Stimulated activated CD4-positive, alpha-beta T cell treated with anti-CD3 and anti-CD28 coated beads, TNF-alpha, amount 100 ng/mL, for 24 hours (primary cell): Measurements from ENCODE around the gene THSD4.
"Not testable (repeated sequence)": the region's sequence is repeated elsewhere in the genome, so short reads cannot be mapped to it uniquely, and the experiment has no call there.

ENCODE experiments used
- DNase-seq, 3 experiments: peaks; one replicate each; pipeline ENCODE4 v3.0.0-alpha.2; 2020; ENCODE audit warnings: low read depth in 3 of 3

THSD4 gene

DNA sequence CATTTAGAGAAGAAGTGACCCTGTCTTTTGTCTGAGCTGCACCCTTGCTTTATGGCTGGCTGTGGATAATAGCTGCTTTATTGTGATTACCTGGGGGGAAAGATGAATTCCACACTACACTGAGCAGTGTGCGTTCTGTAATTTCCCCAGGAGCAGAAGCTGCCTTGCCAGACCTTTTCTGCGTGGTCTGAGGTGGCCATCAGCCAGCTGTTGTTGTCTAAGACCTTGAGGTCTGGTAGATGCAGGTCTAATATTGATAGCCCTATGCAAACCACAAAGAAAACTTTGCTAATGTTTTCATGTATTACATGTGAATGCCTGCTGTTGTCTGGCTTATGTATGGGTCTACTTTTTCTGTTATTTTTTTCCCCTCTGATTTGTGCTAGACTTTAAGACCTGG lies 144.6 kb downstream of the THSD4 start:
- DNase-seq: no peak

DNA sequence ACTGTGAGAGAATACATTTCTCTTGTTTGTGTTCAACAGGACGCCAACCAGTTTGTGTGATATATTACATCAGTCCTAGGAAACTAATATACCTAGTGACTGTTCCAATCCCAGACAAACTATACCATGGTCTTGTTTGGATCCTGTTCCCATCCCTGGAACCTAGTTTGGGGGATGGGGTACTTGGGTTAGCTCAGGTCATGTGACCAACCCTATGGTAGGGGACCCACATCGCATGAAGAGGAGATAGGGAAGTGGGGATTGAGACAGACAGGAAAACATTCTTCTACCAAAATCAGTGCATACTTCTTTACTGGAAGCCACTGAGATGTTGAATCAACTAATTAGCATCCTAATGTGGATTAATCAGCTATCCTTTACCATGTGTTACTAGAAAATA lies 146.1 kb downstream of the THSD4 start:
- DNase-seq: no peak

DNA sequence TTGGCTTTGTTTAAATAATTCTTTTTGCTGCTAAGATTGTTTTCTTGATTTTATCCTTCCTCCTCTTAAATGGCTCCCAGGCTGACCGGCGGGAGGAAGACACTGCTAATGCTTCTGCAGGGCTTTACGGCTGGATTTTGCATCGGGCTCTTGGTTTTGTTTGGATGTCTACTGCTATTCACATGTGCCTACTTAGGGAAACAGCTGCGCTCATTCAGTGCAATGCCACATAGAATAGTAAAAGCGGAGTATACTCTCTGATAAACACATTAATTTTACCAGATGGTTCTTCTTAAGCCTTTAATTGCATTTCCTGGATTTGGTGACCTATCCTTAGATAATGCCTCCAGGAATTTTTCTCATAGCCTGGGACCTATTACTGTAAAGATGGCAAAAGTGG lies 146.6 kb downstream of the THSD4 start:
- DNase-seq: no peak

DNA sequence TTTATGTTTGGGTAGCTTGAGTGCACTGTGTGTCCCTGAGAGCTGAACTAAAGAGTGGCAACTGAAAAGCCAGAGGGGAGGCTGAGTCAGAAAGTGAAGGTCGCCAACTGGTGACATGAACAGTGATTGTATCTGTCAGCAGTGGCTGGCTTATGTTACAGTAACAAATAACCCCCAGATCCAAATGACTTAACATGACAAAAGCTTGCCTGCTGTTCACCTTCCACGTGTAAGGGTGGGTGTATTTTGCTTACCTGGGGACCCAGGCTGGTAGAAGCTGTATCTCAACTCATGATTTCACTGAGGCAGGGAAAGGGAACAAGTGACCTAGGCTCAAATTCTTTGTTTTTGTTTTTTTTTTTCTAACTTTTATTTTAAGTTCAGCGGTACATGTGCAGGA lies 147.3 kb downstream of the THSD4 start:
- DNase-seq: no peak

DNA sequence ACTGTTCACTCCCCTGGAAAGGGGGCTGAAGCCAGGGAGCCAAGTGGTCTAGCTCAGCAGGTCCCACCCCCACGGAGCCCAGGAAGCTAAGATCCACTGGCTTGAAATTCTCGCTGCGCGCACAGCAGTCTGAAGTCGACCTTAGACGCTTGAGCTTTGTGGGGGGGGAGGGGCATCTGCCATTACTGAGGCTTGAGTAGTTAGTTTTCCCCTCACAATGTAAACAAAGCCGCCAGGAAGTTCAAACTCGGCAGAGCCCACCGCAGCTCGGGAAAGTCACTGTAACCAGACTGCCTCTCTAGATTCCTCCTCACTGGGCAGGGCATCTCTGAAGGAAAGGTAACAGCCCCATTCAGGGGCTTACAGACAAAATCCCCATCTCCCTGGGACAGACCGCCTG lies 150.3 kb downstream of the THSD4 start:
- not testable (repeated sequence) for DNase-seq

DNA sequence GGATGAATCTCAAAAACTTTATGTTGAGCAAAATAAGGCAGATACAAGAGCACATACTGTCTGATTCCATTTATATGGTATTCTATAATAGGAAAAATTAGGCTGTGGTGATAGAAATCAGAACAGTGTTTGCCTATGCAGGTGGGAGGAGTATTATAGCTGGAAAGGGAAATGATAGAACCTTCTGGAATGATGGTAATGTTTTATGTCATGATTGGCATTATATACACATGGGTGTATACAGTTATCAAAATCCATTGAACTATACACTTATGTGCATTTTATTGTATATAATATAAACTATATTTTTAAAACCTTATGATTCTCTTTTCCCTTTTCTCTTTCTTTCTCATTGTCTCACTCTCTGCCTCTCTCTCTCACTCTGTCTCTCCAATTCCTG lies 156.1 kb downstream of the THSD4 start:
- no peak for DNase-seq

DNA sequence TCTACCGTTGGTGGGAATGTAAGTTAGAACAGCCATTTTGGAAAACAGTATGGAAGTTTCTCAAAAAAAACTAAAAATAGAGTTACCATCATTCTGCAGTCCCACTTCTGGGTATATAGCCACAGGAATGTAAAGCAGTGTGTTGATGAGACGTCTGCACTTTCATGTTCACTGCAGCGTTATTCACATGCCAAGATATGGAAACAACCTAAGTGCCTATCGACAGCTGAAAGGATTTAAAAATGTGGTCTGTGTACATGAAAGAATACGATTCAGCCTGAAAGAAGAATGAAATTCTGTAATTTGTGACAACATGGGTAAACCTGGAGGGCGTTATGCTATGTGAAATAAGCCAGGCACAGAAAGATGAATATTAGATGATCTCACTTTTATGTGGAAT lies 157.7 kb downstream of the THSD4 start:
- no peak for DNase-seq

DNA sequence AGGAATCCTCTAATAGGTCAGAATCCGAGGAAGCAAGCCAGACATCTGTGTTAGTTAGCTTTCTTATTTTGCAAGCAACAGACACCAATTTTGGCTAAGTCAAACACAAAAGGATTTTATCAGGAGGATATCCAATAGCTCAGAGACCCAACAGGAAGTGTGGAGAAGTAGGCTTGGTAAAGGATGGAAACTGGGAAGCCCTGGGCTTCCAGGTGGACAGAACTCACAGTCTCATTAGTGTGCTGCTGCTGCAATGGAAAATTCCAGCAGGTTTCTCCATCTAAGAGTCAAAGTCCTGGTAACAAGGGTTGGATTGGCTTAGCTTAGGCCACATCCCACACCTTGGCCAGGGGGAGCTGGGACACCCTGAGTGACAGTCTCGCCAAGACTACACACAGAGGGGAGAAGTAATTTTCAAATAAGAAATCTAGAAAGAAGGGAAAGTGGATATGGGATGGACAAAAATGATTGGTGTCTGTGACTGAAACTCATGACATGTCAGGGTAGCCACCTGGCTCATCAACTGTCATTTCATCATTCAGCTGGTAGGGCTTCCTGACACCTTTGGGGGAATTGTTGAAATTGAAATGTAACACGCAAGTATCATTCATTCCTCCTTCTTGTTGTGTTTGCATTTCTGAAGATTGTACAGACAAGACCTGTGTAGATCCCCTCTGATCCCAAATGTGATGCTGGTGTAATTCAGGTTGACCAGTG lies 158.6 kb downstream of the THSD4 start:
- DNase-seq: no peak

DNA sequence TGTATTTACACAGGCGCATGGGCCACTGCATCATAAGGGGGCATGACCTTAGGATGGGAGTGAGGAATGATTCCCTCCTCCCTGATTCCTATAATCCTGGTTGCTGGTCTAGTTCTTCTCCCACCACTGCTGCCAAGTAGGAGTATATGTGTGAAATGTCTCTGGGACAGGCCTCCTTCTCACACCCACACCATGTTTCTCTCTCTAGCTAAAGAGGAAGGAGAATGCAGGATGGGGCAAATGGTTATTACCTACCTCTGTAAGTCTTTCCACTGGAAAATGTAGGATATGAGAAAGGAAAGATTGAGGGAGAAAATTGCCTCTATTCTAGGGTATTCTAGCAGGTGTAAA lies 159.2 kb downstream of the THSD4 start:
- DNase-seq: no peak

DNA sequence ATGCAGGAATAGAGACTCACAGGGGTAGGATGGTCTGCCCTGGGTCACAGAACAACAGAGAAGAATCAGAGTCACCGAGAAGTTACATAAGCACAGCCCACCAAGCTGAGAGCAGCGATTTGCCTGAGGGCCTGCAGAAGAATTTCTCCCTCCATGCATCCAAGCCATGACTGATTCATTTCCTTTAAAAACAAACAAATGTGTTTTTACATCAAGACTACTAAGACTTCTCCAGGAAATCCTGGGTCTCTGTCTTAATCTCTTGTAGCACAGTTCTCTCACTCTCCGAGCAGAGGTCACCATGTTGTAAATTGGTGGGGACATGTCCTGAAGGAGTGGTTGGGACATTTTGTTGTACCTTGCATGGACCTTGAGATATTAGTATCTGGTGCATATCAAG lies 159.8 kb downstream of the THSD4 start:
- no peak for DNase-seq

DNA sequence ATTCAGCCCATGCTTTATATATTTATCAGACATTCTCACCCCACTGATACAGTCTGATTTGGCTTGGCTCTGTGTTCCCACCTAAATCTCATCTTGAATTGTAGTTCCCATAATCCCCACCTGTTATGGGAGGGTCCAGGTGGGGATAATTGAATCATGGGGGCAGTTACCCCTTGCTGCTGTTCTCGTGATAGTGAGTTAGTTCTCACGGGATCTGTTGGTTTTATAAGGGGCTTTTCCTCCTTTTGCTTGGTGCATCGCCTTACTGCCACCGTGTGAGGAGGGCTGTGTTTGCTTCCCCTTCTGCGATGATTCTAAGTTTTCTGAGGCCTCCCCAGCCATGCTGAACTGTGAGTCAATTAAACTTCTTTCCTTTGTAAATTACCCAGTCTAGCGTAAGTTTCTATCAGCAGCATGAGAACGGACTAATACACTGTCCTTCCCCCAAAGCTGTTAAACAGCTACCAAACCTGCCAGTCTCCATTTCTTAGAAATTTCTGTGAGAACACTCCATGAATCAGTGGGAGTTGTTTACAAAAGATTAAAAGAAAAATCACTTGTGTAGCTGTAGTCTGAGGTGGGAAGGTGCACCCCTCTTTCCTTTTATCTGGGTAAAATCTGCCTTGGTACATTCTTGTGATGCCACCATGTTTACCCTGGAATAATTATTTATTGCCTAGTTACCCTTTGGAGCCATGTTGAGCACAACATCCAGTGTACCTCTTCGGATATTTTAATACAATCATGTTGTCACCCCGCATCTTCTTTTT lies 160.5 kb downstream of the THSD4 start:
- DNase-seq: no peak

DNA sequence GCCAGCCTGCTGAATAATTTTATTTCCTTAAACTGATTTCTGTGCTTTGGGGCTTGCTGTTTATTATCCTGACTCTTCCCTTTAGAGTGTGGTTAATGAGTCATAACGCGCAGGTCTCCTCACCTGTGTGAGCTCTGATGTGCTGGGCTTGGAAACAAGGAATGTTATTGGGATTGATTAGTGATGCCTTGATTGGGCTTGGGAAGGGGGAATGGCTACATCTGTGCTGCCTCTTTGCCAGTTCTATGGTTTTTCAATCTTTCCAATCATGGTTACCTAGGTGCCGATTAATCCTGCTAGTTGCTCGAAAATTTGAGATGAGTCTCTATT lies 161.0 kb downstream of the THSD4 start:
- no peak for DNase-seq

DNA sequence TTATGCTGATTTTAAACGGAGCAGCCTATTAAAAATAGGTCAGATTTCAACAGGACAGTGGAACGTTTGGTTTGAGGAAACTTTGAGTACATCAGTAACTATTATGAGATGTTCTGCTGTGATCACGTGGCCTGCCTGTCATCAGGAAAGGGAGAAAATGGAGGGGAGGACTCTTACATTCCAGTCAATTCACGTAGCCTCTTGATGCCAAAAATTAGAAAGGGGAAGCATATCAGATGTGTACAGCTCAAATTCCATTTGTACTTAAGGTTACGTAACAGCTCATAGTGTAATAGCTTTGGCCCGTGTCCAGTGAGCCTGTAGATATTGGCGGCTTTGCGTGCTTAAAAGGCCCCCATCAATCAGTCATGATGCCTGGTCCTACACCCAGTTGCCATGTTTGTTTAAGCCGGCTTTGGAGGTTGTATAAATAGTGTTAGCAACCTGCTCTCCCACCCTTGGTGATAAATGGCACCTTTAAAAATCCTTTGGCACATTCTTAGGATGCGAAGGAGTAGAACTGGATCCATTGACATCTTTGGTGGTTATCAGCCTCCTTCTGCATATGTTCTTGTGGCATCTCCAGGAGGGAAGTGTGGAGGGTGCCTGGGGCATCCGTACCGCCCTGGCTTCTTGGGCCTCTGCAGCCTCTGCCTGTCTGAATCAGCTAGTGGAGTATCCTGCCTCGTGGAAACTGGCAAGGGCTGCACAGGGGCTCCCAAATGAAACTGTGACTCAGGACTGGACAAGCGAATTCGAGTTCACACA lies 163.9 kb downstream of the THSD4 start:
- no peak for DNase-seq

DNA sequence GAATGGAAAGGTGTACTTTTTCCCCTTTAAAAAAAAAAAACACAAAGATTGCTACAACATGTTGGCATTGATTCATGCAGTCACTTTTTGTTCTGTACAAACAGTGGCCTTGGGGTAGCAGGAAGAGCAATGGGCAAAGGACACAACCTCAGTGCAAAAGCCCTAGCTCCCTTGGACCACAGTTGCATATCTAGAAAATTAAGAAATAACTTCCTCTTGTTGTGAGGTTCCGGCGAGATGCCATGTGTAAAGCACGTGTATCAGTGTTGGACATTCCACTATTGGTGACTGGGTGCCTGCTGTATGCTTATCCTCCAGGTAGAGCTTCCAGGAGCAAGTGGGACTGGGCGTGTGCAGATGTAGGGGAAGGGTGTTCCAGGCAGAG lies 164.5 kb downstream of the THSD4 start:
- no peak for DNase-seq

DNA sequence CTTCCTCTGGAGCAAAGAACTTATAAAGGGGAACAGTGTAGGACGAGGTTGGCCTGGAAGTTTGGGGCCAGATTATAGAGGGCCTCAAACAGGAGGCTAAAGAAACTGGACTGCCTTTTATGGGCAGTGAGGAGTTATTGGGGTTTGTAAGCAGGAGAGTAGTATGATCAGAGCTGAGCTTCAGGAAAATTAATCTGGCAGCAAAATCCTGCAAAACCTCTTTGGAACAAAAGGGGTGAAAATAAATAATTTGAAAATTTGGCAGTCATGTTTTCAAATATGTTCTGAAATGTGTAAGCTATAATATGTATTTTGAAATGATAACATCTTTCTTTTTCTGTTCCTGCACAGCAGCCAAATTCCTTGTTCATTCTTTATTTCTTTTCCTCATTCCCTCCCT lies 164.9 kb downstream of the THSD4 start:
- no peak for DNase-seq

DNA sequence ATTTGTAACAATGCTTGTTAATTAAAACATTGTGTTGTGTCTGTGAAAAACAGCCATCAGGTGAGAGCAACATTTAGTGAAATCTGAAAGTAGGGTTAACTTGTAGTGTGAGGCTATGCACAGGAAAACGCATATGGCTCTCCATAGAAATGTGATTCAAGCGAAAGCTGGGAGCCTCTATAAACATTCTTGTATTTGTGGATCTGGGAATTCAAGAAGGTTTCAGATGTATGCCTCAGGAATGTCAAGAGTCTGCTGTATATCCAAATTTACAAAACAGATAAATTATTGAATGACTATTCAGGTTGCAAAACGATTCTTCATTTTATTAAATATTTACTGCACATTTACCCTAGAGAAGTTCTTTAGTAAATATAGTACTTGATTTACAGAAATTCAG lies 166.0 kb downstream of the THSD4 start:
- no peak for DNase-seq

DNA sequence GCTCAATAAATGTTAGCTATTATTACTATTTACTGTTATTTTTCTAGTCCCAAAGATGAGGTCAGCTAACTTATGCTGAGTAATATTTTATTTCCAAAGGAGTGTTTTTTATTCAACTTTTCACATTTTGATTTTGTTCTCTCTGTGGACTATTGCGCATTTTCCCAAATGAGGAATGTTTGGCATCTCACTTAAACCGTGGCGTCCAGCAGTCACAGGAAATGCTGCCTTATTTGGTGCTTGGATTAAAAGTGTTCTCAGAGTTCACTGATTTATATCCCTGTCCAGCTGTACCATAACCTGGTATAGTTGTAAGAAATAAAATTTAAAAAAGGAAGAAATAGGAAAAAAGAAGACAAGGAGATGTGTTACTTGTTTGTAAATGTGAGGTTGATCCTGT lies 166.8 kb downstream of the THSD4 start:
- DNase-seq: no peak

DNA sequence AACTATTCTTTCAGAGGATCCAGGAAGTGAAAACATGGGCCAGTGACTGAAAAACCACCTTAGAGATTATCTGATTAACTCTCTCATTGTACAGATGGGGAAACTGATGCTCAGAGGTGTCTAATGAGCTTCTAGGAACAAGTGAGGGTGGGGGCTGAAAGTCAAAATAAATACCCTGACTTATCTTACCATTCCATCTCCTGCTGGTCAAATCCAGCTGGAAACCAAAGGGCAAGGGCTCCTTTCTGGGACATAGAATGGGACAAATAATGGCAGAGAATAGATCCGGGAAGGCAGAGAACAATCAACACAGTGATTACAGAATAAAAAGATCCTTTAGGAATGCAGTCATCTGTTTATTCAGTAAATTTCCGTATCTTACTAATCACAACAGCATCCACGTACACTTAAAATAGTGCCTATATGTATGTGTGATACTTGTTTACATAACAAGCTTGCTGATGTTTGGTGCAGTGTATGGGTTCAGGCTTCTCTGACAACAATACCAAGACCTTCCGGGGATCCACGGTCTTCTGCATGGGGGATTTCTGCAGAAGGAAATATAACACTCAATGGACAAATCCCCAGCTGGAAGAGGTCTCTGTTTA lies 173.2 kb downstream of the THSD4 start:
- no peak for DNase-seq

DNA sequence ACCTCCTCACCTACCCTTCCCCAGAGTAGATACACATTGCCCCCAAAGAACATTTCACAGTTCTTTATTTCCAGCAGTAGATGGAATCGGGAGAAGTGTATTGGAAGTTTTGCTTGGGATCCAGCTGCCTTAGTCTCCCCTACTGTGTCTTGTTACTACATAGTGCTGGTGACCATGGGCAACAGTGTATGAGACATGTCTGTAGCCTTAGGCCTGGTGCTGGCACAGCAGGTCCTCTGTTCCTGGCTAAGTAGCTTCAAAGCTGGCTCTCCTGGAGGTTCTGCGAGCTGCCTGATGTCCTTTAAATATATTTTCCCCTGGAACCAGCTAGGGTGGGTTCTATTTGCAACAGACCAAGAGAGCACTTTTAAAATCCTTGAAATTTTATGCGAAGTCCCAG lies 174.7 kb downstream of the THSD4 start:
- DNase-seq: no peak

DNA sequence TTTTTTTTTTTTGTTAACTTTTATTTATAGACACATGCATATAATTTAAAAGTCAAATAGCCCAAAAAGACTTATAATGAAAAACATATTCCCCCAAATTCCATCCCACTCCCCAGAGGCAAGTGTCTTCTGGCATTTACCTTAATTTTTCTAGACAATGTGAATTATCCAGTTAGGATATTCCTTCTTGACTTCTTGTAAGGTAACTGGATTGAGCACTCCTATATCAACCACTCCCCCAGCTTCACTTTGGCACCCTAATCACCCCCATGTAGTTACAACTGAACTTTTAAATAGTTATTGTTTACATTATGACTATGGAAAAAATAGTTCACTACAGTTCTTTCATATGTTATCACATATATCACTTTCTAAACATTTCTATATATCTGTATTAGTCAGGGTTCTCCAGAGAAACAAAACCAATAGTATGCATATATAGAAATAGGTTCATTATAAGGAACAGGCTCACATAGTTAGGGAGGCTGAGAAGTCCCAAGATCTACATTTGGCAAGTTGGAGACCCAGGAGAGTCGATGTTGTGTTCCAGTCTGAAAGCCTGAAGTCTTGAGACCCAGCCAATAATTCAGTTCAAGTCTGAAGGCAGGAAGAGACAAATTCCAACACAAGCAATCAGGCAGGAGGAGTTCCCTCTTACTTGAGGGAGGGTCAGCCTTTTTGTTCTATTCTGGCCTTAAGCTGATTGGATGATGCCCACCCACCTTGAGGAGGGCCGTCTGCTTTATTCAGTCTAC lies 175.8 kb downstream of the THSD4 start:
- DNase-seq: no peak

DNA sequence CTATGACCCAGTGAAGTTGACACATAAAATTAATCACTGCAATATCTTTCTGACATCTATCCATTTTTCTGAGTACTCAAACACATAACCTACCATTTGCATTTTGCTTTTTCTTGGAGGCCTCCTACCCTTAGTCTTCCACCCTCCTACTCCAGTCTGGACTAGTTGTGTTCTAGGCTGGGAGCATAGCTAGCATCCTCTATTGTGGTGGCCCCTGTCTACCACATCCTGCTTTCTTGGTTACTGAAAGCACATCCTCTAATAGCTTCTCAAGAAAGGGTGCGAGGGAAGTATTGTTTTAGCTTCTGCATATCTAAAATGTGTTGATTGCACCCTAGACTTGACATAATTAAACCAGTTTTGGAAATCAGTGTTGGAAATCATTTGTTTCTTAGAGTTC lies 176.5 kb downstream of the THSD4 start:
- no peak for DNase-seq

DNA sequence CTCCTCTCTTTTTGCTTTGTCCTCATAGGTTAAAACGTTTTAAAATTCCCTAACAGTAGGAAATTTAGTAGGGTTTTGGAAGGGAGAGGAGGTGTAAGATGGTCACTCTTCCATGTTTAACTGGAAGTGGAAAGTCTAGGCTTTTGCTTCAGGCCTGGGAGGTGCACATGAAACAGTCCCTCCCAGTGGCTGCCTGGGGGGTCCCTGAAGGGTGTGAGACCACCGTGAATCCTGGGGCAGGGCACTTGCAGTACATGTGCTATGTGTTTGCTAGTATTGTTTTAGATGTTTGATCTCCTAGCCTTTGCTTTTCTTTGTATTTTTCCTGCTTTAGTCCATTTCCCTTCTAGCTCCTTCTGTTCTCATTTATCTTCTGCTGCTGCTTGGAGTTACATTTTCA lies 178.5 kb downstream of the THSD4 start:
- no peak for DNase-seq
